Activated CD8-positive, alpha-beta memory T cell treated with anti-CD3 and anti-CD28 coated beads for 4 hours (primary cell): ENCODE measurements around the gene SEC14L3.
"Not testable (repeated sequence)": the region's sequence is repeated elsewhere in the genome, so short reads cannot be mapped to it uniquely, and the experiment has no call there.

Source experiments
- DNase-seq, 2 donors: peaks; one replicate each; pipeline ENCODE4 v3.0.0-alpha.2; 2020; ENCODE audit warnings: low read depth in 2 of 2

SEC14L3 gene

DNA sequence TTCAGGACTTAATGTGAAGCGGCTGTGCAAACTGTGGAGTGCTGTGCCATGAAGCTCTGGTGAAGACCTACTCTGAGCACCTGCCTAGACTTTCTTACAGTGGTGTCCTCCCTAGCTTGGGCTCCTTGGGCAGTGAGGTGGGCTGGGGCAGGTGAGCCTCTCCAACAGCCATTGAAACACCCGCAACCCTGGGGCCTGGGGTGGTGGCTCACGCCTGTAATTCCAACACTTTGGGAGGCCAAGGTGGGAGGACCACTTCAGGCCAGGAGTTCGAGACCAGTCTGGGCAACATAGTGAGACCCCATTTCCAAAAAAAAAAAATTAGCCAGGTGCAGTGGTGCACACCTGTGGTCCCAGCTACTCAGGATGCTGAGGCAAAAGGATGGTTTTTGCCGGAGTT is 14.3 kb upstream of the SEC14L3 start:
- DNase-seq = no peak

DNA sequence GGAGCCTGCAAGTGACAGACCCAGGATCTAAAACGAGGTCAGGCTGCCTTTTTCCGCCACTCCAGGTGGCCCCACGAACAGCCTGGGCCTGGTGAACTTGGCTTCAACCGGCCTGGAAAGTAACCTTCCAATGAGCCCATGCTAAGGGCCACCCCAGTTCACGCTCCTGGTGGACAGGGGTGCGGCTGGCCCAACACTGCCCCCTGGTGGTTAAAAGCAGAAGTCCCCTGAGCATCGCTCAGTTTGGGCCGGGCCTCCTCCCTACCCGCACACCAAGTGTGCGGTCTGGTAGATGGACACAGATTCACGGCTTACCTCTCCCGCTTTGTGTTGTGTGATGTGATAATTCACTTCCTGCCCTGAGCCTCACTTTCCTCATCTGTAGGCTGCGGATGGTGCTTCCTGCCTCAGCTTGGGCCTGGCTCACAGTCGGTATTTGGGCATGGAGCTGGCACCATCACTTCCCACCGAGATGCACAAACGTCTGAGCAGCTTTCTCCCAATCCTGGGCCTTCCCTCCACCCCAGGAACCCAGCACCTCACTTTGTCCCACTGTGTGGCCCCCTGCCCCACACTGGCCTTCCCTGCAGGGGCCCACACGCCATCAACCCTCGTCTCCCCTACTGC is 13.7 kb upstream of the SEC14L3 start:
- DNase-seq = peak; percentile 47 to 49

DNA sequence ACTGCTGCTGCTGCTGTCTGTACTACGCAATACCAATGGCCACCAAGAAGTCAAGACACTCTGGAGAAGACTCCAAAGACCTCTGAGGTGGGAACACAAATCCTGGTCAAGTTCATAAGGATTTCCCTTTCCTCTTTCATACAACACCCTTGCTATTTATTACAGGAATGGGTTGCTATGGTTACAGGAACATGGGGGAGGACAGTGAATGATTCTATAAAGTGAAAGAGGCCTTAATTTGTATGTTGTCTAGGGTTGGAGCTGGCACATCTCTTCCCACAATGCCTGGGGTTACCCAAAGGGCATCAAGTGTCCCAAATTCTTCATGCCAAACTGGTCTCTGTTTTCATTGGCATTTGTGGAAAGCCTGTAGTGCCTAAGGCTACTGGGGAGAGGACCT is 11.4 kb upstream of the SEC14L3 start:
- DNase-seq = no peak

DNA sequence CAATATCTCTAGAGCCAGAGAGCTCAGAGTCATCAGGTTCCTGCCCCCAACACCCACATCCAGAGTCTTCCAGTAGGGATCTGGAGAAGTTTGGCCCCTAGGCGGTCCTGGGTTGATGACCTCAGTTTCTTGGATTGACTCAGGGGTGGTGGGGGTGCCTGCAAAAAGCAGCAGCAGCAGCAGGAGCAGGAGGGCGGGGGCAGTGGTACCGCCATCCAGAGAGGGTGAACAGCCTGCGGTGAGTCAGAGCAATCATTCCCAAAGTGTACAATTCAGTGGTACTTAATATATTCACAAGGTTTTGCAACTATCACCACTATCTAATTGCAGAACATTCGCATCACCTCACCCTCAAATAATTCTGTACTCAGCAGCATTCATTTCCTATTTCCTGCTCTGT is 9.9 kb upstream of the SEC14L3 start:
- DNase-seq = no peak

DNA sequence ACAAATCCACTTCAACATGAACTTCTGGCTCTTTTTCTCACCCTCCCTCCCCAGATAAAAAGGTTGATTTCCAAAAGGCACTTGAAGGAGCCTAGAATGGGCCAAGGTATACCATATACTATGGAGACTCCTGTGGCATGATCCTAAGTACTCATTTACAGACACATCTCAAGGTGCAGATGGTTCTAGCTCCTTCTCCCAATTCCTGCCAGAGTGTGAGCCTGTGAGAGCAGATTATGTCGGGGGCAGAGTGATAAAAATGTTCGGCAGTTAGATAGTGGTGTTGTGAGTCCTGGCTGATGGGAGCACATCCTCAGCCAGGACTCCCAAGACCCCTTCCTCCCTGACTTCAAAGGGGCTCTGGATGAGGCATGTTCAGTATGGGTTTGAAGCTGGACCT is 8.2 kb upstream of the SEC14L3 start:
- DNase-seq = no peak

DNA sequence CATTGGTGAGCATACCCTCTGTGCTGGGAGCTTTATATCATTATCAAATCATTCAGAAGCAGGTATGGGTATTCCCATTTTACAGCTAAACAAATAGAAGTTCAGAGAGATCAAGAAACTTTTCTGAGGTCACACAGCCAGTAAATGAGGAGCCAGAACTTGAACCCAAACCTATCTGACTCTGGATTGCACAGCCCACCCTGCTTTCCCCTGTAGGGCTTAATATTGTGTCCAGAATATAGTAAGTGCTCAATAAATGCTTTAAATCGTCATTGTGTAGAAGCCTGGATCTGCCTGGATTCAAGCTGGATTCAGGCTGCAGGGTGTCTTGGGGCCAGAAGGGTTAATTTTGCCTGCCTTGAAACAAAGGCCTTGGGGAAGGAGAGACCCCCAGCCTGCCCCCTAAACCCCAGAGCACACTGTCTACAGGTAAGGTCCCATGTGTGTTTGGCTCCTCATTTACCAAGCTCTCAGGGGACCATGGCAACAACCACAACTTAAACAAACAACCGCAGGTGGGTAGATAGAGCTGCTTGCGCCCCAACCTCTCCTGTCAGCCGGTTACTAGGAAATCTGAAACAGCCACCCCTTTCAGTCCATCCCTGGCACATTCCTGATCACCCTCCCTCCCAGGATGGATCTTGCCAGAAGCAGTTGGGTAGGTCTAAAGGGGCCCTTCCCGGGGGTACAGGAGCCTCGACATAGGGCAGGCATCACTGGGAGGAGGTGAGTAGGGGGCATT is 3.0 kb upstream of the SEC14L3 start:
- DNase-seq = no peak

DNA sequence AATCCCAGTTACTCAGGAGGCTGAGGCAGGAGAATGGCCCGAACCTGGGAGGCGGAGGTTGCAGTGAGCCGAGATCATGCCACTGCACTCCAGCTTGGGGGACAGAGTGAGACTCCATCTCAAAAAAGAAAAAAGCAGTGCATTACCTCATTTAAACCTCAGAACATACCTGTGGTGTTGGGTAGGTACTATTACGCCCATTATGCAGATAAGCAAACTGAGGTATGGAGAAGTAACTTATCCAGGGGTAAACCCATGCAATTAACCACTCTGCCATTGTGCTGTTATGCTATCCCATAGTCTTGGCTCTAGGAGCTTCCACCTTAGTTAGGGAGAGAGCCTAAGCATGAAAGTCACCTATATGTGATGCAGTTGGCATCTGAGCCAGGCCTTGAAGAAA is 2.3 kb upstream of the SEC14L3 start:
- DNase-seq = no peak

DNA sequence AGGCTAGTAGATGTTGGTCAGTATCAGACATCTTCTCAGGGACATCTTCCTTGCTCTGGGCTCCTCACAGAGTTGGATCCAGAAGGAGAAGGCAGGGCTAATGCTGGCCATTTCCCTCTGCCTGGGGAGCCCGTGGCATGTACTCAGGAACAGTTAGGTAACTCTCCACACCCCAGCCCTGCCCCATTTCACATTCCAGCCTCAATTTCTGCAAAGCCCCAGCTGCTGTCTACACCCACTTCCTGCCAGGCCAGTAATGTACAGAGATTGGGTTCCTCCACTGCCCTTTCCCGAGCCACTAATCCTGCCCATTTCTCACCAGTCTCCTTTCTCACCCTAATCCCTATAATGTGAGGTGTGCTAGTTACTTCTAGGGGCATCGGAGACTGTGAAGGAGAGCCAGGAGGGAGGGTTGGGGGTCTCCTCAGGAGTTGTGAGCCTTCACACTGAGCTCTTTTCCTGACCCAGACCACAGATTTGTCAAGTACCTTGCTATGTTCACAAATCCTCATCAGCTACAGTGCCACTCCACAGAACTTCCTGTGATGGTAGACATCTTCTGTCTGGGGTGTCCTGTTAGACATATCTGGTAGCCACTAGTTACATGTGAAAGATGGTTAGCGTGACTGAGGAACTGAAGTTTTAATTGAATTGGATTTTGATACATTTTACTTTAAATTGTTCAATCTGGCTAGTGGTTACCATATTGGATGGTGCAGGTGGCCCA is 1.3 kb upstream of the SEC14L3 start:
- DNase-seq = no peak

DNA sequence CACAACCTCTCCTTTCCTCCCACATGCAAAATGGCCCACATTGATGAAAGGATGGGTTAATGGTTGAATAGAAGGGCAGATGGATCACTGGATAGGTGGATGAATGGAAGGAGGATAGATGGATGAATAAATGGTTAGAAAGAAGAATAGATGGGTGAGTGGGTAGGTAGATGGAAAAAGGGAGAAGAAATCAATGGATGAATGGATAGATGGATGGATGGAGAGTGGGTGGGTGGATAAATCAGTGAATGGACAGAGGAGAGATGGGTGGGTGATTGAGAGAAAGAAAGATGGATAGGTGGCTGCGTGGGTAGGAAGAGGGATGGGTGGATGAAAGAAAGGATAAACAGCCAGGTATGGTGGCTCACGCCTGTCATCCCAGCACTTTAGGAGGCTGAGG is 1.2 kb downstream of the SEC14L3 start:
- no peak for DNase-seq

DNA sequence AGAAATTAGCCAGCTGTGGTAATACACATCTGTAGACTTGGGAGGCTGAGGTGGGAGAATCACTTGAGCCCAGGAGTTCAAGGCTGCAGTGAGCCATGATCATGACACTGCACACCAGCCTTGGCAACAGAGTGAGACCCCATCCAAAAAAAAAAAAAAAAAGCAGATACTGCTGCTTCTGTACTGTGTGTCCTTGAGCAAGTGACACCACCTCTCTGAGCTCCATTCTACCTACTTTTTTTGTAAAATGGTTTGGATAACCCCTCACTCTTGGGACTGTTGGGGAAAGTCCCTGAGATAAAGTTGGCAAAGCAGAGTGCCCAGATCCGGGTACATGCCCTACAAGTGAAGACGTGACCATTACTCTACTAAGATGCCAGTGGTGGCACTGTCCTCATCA is 2.7 kb downstream of the SEC14L3 start:
- DNase-seq = no peak

DNA sequence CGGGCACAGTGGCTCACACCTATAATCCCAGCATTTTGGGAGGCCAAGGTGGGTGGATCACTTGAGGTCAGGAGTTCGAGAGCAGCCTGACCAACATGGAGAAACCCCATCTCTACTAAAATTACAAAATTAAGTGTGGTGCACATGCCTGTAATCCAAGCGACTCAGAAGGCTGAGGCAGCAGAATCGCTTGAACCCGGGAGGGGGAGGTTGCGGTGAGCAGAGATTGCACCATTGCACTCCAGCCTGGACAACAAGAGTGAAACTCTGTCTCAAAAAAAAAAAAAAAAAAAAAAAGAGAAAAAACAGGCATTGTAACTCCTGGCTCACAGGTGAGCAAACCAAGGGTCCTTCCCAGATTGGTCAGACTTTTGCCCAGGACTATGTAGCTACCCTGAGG is 11.3 kb downstream of the SEC14L3 start:
- not testable (repeated sequence) for DNase-seq

DNA sequence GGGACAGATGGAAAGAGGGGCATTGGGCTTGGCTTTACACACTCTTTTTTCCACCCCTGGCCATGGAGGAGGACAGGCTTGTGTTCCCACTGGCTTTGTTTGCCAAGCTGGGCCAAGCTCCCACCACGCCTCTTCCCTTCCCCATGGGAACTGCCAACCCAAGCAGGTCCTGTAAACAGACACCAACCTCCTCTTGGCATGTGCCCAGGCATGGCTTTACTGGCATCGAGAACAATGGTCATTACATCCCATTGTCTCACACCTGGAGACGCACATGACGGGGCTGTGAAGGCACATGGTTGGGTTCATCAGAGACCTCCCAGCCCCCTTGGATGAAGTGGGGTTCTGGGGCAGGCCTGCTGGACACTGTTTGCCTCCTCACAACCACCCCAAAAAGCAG is 11.7 kb downstream of the SEC14L3 start:
- no peak for DNase-seq

DNA sequence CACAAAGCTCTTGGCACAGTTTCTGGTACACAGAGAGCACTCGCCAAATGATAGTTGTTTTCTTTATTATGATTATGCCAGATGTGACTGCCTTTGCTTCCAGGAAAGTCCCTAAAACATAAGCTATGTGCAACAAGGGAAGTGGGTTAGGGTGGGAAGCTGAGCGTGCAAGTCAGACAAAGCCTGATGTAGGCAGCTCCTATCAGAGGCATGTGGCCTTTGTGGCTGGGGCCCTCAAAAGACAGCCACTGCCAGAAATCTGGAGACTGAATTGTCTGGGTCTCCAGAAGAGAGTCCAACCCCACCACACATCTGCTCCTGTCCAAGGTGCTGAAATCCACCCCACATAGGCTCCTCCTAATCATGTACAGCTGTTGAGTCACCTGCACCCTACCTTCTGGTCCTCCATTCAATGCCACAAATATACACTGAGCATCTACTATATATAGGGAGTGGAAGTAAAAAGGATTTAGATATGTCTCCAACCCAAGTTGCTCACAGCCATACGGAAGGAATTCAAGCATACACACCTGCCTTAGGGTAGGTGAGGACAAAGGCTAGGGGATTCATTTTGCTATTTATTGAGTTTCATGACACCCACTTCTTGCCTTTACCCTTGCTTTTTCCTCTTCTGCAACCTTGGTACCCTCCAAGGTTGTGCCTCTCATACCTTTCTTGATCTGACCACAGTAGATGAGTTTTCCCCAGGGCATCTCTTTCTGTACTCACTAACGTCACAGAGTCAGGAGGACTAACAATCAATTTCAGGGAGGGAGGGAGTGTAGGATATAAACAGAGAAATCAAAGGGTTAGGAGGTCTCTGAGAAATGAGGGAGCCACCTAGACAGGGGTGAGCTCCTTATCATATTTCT is 12.4 kb downstream of the SEC14L3 start:
- DNase-seq = no peak

DNA sequence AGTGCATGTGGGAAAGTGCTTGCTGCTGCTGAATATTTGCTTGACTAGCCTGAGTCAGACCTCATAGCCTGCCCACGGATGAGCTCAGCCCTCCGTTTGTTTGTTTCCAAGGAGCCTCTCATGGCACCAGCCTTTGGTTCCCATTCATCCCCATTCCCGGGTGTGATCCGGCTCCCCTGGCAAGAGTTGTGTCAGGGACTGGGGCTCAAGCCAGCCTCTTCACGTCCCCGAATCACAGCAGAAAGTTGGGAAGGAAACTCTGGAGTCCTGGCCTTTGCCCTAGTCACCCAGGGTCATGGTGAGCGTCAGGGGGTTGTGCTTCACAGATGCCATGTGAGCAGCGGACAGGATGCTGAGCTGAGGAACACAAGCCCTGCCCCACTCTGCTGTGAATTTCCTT is 13.8 kb downstream of the SEC14L3 start:
- DNase-seq = no peak

DNA sequence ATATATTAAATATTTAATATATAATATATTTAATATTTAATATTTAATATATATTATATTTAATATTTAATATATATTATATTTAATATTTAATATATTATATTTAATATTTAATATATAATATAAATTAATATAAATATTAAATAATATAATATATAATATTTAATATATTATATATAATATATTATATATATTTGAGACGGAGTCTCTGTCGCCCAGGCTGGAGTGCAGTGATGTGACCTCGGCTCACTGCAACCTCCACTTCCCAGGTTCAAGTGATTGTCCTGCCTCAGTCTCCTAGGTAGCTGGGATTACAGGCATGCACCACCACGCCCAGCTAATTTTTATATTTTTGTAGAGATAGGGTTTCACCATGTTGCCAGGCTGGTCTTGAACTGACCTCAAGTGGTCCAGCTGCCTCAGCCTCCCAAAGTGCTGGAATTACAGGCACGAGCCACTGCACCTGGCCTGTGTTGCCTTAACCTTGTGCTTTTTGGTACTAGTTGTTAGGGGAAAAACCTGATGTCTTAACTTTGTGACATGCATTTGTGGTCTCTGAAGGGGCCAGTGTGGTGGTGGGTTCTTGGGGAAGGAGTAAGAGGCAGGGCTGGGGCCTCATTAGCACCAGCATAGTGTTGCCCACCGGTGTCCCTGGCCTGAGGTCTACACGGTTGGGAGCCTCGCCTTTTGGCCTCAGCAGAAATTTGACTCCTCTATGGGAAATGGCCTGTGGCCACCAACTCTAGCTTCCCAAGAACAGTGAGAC is 16.6 kb downstream of the SEC14L3 start:
- no peak for DNase-seq

DNA sequence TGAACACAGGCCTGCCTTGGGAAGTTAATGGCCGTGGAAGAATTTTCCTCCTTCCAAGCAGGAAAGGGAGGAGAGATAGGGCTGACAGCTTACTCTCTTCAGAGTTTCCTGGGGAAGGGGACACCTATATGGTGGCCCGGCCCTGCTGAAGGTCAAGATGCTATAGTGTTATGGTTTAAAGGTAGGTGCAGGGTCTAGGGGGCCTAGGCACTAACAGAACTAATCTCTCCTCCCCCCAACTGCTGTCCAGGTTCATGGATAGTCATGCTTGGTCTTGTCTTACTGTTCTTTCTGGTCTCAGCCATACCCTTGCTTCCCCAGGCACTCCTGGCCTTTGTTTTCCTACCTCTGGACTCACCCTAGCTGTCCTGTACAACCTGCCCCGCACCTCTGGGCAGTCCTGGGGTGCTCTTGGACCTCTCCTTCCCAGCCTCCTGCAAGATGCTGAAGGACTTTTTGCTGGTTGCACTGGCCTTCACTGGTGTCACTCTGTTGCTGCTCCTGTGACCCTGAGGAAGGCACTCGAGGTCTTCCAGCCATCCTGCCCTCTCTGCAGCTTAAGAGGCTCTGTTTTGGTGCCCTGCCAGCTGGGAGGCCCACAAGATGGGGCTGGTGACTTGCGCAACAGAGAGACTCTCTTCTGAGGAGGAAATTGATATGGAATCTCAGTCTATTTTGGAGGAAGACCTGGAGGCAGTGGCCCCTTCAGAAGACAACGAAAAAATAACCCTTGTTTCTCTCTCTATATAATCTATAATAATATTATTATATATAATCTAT is 17.9 kb downstream of the SEC14L3 start:
- DNase-seq = no peak

DNA sequence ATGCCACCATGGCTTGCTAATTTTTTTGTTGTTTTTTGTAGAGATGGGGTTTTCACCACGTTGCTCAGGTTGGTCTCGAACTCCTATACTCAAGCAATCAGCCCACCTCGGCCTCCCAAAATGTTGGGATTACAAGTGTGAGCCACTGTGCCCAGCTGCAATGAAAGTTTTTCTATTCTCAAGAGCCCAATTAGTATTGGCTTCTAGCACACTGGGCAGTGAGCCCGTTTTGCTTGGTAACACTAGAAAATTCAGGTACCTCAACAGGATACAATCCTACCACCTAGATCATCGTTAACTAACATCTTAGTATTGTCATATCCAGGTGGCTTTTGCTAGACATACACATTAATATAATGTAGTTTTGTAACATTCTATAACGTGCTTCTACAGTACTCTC is 19.0 kb downstream of the SEC14L3 start:
- DNase-seq = no peak

DNA sequence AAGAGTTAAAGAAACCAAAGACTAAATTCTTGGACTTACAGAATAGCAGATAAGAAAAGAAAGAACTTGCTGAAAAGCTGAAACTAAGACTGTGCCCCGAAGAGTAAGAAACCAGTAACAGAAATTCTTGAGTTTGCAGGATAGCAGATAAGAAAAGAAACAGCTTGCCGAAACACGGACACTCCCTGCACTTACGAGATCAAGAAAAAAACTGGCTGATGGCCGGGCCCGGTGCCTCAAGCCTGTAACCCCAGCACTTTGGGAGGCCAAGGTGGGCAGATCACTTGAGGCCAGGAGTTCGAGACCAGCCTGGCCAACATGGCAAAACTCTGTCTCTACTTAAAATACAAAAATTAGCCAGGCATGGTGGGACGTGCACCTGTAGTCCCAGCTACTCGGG is 20.3 kb downstream of the SEC14L3 start:
- not testable (repeated sequence) for DNase-seq

DNA sequence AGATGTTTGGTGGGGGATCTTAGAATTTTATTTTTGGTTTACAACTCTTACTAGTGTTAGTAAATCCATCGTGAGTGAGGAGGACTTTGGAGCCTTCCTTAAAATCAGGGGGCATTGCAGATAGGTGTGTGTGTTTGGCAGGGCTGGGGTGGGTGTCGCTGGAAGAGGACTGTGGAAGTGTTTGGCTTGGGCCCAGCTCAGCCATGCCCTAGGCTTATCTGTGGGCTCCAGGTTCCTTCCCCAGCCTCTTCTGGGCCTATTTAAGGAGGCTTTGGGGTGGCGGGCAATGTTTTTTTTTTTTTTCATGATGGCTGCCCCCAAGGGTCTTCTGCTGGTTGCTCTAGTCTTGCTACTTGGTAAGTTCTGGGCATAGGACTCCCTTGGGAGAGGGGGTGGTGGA is 24.2 kb downstream of the SEC14L3 start:
- DNase-seq = no peak

DNA sequence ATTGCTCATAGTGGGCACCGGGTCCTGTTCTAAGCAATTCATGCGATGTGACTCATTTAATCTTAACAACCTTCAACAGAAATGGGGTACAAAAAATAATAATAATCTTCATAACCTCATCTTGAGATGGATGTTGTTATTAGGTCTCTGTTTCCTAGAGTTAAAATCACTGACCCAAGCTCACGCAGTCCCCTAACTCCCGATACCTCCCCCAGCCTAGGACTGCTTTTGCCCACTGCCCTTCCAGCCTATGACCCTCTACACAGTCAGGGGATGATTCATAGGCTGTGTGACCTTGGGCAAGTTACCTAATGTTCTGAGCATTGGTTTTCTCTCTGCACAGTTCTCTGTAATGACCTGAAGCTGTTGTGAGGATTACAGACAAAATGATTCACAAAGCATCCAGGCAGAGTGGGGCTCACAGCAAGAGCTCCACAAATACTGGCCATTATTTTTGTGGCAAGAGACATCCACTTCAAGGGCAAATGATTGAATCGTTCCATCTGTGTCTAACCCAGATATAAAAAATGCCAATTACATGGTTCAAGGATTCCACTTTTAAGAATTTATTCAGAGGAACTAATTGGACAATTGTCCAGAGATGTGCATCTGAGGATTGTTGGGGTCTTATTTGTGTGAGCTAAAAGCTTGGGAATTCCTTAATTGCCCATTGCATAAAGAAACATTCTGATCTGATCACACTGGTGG is 26.2 kb downstream of the SEC14L3 start:
- DNase-seq = no peak
